GM23248 (cell line): ENCODE measurements around the gene SGPP2.

Experiments used
- EZH2 ChIP-seq: fragments of 200-600 bp; sonication (generic); IDR thresholded peaks from 2 replicates; pipeline ENCODE4 v1.6.1; 2018; ENCODE audit warnings: antibody characterized with exemption, mild to moderate bottlenecking; ENCODE audit not compliant: insufficient read depth, poor library complexity, severe bottlenecking
- EZH2phosphoT487 ChIP-seq: fragments of 200-600 bp; sonication (generic); IDR thresholded peaks from 2 replicates; pipeline ENCODE4 v1.6.1; 2018; ENCODE audit warnings: antibody characterized with exemption, moderate library complexity, mild to moderate bottlenecking, low read depth; ENCODE audit not compliant: insufficient read depth

DNA sequence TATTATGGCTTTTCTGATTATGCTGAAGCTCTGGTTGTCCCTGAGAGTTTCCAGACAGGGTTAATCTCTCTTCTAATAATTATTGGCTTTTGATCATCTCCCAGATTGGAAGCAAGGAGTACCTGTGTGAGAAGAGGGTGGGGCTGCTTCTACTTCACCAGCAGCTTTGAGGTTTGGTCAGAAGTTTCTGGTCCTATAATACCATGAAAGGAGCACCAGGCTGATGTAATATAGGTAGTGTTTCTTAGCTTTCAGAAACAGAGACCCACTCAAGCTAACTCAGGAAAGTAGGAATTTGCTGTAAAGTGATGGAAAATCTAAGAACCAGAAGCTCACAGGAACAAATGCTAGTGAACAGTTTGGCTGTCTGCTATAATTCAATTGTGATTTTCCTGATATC is 57.6 kb downstream of the SGPP2 start:
- no peak for TF ChIP-seq EZH2
- TF ChIP-seq EZH2phosphoT487 = no peak
